SU-DHL-6 (cell line): ENCODE data around the gene SLC7A10.

ENCODE experiments used
- H2AFZ ChIP-seq: fragments of 200-600 bp; sonication (generic); 2 replicates; pipeline ENCODE4 v1.6.1; 2014; ENCODE audit warnings: low read depth, mild to moderate bottlenecking, moderate library complexity, mixed read lengths, antibody characterized with exemption, low read length; ENCODE audit not compliant: severe bottlenecking
- H3F3A ChIP-seq: fragments of 200-600 bp; shearing (Covaris generic); 2 replicates; pipeline ENCODE4 v1.6.0; 2016; ENCODE audit warnings: antibody characterized with exemption, mild to moderate bottlenecking; ENCODE audit not compliant: insufficient read depth
- H3K27ac ChIP-seq: fragments of 200-600 bp; sonication (generic); 2 replicates; pipeline ENCODE4 v1.5.1; 2016; ENCODE audit warnings: low read depth, mild to moderate bottlenecking, low read length, moderate library complexity, mixed read lengths
- H3K27me3 ChIP-seq: fragments of 200-600 bp; sonication (generic), shearing (Covaris generic); 2 replicates; pipeline ENCODE4 v1.6.0; 2014; ENCODE audit warnings: mild to moderate bottlenecking, low read length
- H3K36me3 ChIP-seq: fragments of 200-600 bp; sonication (generic); 2 replicates; pipeline ENCODE4 v1.6.1; 2014; ENCODE audit warnings: mild to moderate bottlenecking, low read length, mixed read lengths
- H3K4me2 ChIP-seq: fragments of 300-600, 200-600 bp; shearing (Covaris generic), sonication (generic); 2 replicates; pipeline ENCODE4 v1.6.0; 2014; ENCODE audit warnings: low read length, low read depth, mild to moderate bottlenecking; ENCODE audit not compliant: poor library complexity, severe bottlenecking
- H3K4me3 ChIP-seq: fragments of 200-600 bp; sonication (generic); 2 replicates; pipeline ENCODE4 v1.5.1; 2014; ENCODE audit warnings: antibody characterized with exemption, low read length, mild to moderate bottlenecking, mixed read lengths; ENCODE audit not compliant: insufficient read depth, poor library complexity, severe bottlenecking
- H3K79me2 ChIP-seq: fragments of 200-600 bp; sonication (generic); 2 replicates; pipeline ENCODE4 v1.6.1; 2014; ENCODE audit warnings: mild to moderate bottlenecking, low read length, moderate library complexity; ENCODE audit not compliant: insufficient read depth
- H3K9ac ChIP-seq: fragments of 200-600 bp; sonication (generic); 2 replicates; pipeline ENCODE4 v1.7.0; 2014; ENCODE audit warnings: mild to moderate bottlenecking, low read length
- H3K9me2 ChIP-seq: fragments of 200-600 bp; sonication (generic); replicated peaks from 2 replicates; pipeline ENCODE4 v1.6.1; 2014; ENCODE audit warnings: low read length; ENCODE audit not compliant: insufficient read depth
- H3K9me3 ChIP-seq: fragments of 200-600 bp; sonication (generic); 2 replicates; pipeline ENCODE4 v1.6.1; 2014; ENCODE audit warnings: low read length, mixed read lengths; ENCODE audit not compliant: insufficient read depth
- H4K20me1 ChIP-seq: fragments of 200-600 bp; sonication (generic); 2 replicates; pipeline ENCODE4 v1.6.1; 2014; ENCODE audit warnings: low read depth, mild to moderate bottlenecking, antibody characterized with exemption, low read length, moderate library complexity, mixed read lengths
- CTCF ChIP-seq: fragments of 200-600 bp; sonication (generic); IDR thresholded peaks from one replicate; pipeline ENCODE4 v1.5.1; 2017; ENCODE audit warnings: antibody characterized with exemption, mild to moderate bottlenecking, low read length, moderate library complexity; ENCODE audit not compliant: insufficient read depth, poor library complexity, severe bottlenecking
- EZH2phosphoT487 ChIP-seq: fragments of 200-600 bp; sonication (generic), shearing (Covaris generic); conservative IDR thresholded peaks from 2 replicates; pipeline ENCODE4 v1.6.1; 2018; ENCODE audit warnings: mild to moderate bottlenecking, antibody characterized with exemption, low read length, moderate library complexity, mixed read lengths

The SLC7A10 gene

GRCh38 chr19:33174186-33174585 is 51.5 kb downstream of the SLC7A10 start:
- Histone ChIP-seq H3K4me2 (no peak overlapping the region), H3K27ac (no peak overlapping the region)
- no peak for TF ChIP-seq CTCF
- TF ChIP-seq EZH2phosphoT487 = no peak

GRCh38 chr19:33171916-33172359 is 53.7 kb downstream of the SLC7A10 start:
- Histone ChIP-seq H3K9ac (no peak overlapping the region), H3K27me3 (no peaks in the 10 kb centered on the region), H3K27ac (no peak overlapping the region), H3K9me2 (no peaks in the 10 kb centered on the region), H3K36me3 (no peaks in the 10 kb centered on the region), H3K4me3 (no peak overlapping the region), H3K4me2 (no peak overlapping the region), H3K79me2 (no peaks in the 10 kb centered on the region), H3F3A (no peaks in the 10 kb centered on the region), H3K9me3 (no peaks in the 10 kb centered on the region), H2AFZ (no peak overlapping the region), H4K20me1 (no peaks in the 10 kb centered on the region)
- TF ChIP-seq EZH2phosphoT487 (no peak), CTCF (no peak)

More at GRCh38 chr19:33174186-33174585, 51.5 kb downstream of the SLC7A10 start:
- H3K4me3 ChIP-seq = no peak overlapping the region
- H4K20me1 ChIP-seq = no peaks in the 10 kb centered on the region
- H3K79me2 ChIP-seq = no peaks in the 10 kb centered on the region
- H3K9me3 ChIP-seq = no peaks in the 10 kb centered on the region
- H3K9ac ChIP-seq = no peak overlapping the region
- H3K36me3 ChIP-seq = no peaks in the 10 kb centered on the region
- no peaks in the 10 kb centered on the region for H3F3A ChIP-seq
- no peaks in the 10 kb centered on the region for H3K9me2 ChIP-seq
- no peak overlapping the region for H2AFZ ChIP-seq
- H3K27me3 ChIP-seq = no peaks in the 10 kb centered on the region

GRCh38 chr19:33171222-33171795 is 54.3 kb downstream of the SLC7A10 start:
- H3K36me3 ChIP-seq = no peaks in the 10 kb centered on the region
- H3K27me3 ChIP-seq = no peaks in the 10 kb centered on the region
- TF ChIP-seq CTCF (no peak), EZH2phosphoT487 (no peak)
- H3K9me2 ChIP-seq = no peaks in the 10 kb centered on the region
- H3K4me2 ChIP-seq = no peak overlapping the region
- H4K20me1 ChIP-seq = no peaks in the 10 kb centered on the region
- no peak overlapping the region for H3K27ac ChIP-seq
- H3K9ac ChIP-seq = no peak overlapping the region
- H3K9me3 ChIP-seq = no peaks in the 10 kb centered on the region
- no peak overlapping the region for H3K4me3 ChIP-seq
- no peaks in the 10 kb centered on the region for H3K79me2 ChIP-seq
- H3F3A ChIP-seq = no peaks in the 10 kb centered on the region
- H2AFZ ChIP-seq = no peak overlapping the region
